ENCODE measurements around the gene ITGA8. TPM values are rescaled to one million over a fixed set of nuclear protein-coding genes. Genes with fewer than 3 reads are reported as not detected.

ITGA8 gene
- total and polyA plus RNA-seq, 2 of the 4 experiments (the other 2 are of a cell fraction), result under 0.01 to 0.02 TPM

DNA sequence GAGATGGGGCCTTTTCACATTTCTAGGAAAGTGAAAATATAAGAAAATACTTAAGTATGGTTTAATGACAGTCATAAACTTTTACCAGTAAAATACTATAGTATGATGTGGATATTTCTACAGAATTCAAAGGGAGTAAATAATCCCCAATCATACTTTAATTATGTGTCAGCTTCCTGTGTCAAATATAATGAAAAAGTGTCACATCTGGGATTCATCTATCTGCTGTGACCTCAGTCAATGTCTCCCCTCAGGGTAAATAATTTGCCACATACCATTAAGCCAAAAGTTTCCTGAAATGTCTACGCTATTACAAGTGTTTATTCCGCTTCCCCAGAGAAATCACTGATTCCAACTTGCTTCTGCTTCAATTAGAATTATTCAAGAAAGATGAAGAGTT lies 110.5 kb downstream of the ITGA8 start:
- no peaks in the 10 kb centered on the region for H3K9me3 ChIP-seq (ENCODE audit: control insufficient read depth, insufficient read depth, low read length)
- no peak overlapping the region for H2BK20ac ChIP-seq (ENCODE audit: low read depth, low read length)
- no peak overlapping the region for H4K91ac ChIP-seq (ENCODE audit: insufficient read depth, low read depth, low read length)
- H3K4me3 ChIP-seq (ENCODE audit: insufficient read depth, low read depth, low read length), result no peak overlapping the region
- peaks cover 6% of the 10 kb centered on the region; the same call in 1 of the 2 replicates for H3K27me3 ChIP-seq (ENCODE audit: control insufficient read depth, insufficient read depth, low read length)
- no TSS peak for BruUV-seq (replicated peaks)
- H2BK120ac ChIP-seq (ENCODE audit: low read depth, low read length), result peak overlapping the region; percentile 56; the same call in 1 of the 2 replicates
- H3K79me1 ChIP-seq (ENCODE audit: low read depth in 1 of 2, low read length in 2 of 2), result no peaks in the 10 kb centered on the region
- H2AFZ ChIP-seq (replicated peaks; ENCODE audit: low read length, poor library complexity), result no peak overlapping the region
- H3K4ac ChIP-seq (ENCODE audit: low read depth, low read length), result no peak overlapping the region
- in situ Hi-C loops (cut with MboI; ENCODE audit: low sequenced_read_pairs), result no loop called here
- H3K56ac ChIP-seq (ENCODE audit: extremely low read depth, insufficient read depth, low read length), result no peak overlapping the region
- H4K20me1 ChIP-seq (ENCODE audit: insufficient read depth, low read length), result no peaks in the 10 kb centered on the region
- TF ChIP-seq MAFK (IDR thresholded peaks at IDR 0.05; ENCODE audit: low read depth, low read length), result no peak
- no peak for TF ChIP-seq NFE2L2 (IDR thresholded peaks at IDR 0.05; ENCODE audit: low read depth, low read length)
- no peak for TF ChIP-seq RCOR1 (IDR thresholded peaks at IDR 0.05; ENCODE audit: insufficient replicate concordance, low read length)
- no peak for TF ChIP-seq BHLHE40 (IDR thresholded peaks at IDR 0.05; ENCODE audit: low read depth, low read length)
- TF ChIP-seq, protein P1, sequence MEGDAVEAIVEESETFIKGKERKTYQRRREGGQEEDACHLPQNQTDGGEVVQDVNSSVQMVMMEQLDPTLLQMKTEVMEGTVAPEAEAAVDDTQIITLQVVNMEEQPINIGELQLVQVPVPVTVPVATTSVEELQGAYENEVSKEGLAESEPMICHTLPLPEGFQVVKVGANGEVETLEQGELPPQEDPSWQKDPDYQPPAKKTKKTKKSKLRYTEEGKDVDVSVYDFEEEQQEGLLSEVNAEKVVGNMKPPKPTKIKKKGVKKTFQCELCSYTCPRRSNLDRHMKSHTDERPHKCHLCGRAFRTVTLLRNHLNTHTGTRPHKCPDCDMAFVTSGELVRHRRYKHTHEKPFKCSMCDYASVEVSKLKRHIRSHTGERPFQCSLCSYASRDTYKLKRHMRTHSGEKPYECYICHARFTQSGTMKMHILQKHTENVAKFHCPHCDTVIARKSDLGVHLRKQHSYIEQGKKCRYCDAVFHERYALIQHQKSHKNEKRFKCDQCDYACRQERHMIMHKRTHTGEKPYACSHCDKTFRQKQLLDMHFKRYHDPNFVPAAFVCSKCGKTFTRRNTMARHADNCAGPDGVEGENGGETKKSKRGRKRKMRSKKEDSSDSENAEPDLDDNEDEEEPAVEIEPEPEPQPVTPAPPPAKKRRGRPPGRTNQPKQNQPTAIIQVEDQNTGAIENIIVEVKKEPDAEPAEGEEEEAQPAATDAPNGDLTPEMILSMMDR (conservative IDR thresholded peaks at IDR 0.05; ENCODE audit: low read depth, low read length), result no peak
- TF ChIP-seq SMC3 (IDR thresholded peaks at IDR 0.05; ENCODE audit: low read depth, low read length), result no peak
- TF ChIP-seq RFX5 (IDR thresholded peaks at IDR 0.05; ENCODE audit: low read depth, low read length), result no peak
- TF ChIP-seq RAD21 (IDR thresholded peaks at IDR 0.05; ENCODE audit: low read length), result no peak
- TF ChIP-seq POLR2A (IDR thresholded peaks at IDR 0.05; ENCODE audit: low read depth, low read length), result no peak
- TF ChIP-seq, protein P2, sequence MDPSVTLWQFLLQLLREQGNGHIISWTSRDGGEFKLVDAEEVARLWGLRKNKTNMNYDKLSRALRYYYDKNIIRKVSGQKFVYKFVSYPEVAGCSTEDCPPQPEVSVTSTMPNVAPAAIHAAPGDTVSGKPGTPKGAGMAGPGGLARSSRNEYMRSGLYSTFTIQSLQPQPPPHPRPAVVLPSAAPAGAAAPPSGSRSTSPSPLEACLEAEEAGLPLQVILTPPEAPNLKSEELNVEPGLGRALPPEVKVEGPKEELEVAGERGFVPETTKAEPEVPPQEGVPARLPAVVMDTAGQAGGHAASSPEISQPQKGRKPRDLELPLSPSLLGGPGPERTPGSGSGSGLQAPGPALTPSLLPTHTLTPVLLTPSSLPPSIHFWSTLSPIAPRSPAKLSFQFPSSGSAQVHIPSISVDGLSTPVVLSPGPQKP (IDR thresholded peaks at IDR 0.05; ENCODE audit: borderline replicate concordance, low read depth, low read length), result no peak
- TF ChIP-seq MXI1 (IDR thresholded peaks at IDR 0.05; ENCODE audit: borderline replicate concordance, low read depth, low read length), result no peak
- no peak for TF ChIP-seq MAZ (IDR thresholded peaks at IDR 0.05; ENCODE audit: borderline replicate concordance, low read depth, low read length)
- no peak for TF ChIP-seq FOS (IDR thresholded peaks at IDR 0.05; ENCODE audit: low read depth, low read length)
- no peak for TF ChIP-seq CEBPB (IDR thresholded peaks at IDR 0.05; ENCODE audit: low read depth, low read length)
- TF ChIP-seq, protein P3, sequence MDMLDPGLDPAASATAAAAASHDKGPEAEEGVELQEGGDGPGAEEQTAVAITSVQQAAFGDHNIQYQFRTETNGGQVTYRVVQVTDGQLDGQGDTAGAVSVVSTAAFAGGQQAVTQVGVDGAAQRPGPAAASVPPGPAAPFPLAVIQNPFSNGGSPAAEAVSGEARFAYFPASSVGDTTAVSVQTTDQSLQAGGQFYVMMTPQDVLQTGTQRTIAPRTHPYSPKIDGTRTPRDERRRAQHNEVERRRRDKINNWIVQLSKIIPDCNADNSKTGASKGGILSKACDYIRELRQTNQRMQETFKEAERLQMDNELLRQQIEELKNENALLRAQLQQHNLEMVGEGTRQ (IDR thresholded peaks at IDR 0.05; ENCODE audit: low read depth, low read length), result no peak
- TF ChIP-seq CHD1 (IDR thresholded peaks at IDR 0.05; ENCODE audit: low read depth, low read length), result no peak
- ATAC-seq (ENCODE audit: low read depth) (no peak), DNase-seq (no peak)
- WGBS, 2 experiments (ENCODE audit: extremely low coverage in 2 of 2, insufficient read length in 1 of 2), result no CpG with 5 or more reads among the region's 2 CpGs
- dilution Hi-C loops (cut with HindIII; ENCODE audit: low sequenced_read_pairs, unreplicated experiment), result no loop called here
- H2AK9ac ChIP-seq (replicated peaks; ENCODE audit: low read depth, low read length, poor library complexity), result no peak overlapping the region
- no peak overlapping the region for H3K27ac ChIP-seq (ENCODE audit: insufficient read depth, low read length)
- no peak overlapping the region for H2AK5ac ChIP-seq (ENCODE audit: low read depth, low read length)
- H4K5ac ChIP-seq (ENCODE audit: low read depth, low read length), result no peak overlapping the region
- no peak overlapping the region for H3K23ac ChIP-seq (ENCODE audit: low read depth, low read length)
- no peak overlapping the region for H3K14ac ChIP-seq (replicated peaks; ENCODE audit: low read depth, low read length)
- no peaks in the 10 kb centered on the region for H3K36me3 ChIP-seq (ENCODE audit: control insufficient read depth, insufficient read depth, low read length)
- no peak overlapping the region for H3K18ac ChIP-seq (ENCODE audit: low read depth, low read length)
- POLR2A ChIA-PET (ENCODE audit: unreplicated experiment), result no interaction called here
- intact Hi-C loops (cut with micrococcal nuclease), result no loop called here
- 0 out of 2 replicates have a peak, but pooled peaks cover 4% of the 10 kb centered on the region for H3K9me1 ChIP-seq (ENCODE audit: insufficient read depth, low read length)
- no peak overlapping the region for H4K8ac ChIP-seq (ENCODE audit: low read depth in 2 of 2, low read length in 2 of 2)
- no peak overlapping the region for H2BK5ac ChIP-seq (ENCODE audit: low read depth, low read length, poor library complexity, severe bottlenecking)
- H3K4me1 ChIP-seq (ENCODE audit: control insufficient read depth, insufficient read depth, low read length), result no peaks in the 10 kb centered on the region
- no peak overlapping the region for H2BK15ac ChIP-seq (ENCODE audit: low read depth, low read length)
- CTCF ChIA-PET, result interaction anchor here (0.6 to 0.8 kb wide), 2 partner anchors 12 to 147 kb away, joined by 3 read pairs; no protein-coding TSS in a partner anchor
- no peak overlapping the region for H3K4me2 ChIP-seq (ENCODE audit: low read depth, low read length)
- H3K9ac ChIP-seq (ENCODE audit: low read depth, low read length), result no peak overlapping the region
